ENCODE results near the gene TXNDC5.

The TXNDC5 gene

DNA sequence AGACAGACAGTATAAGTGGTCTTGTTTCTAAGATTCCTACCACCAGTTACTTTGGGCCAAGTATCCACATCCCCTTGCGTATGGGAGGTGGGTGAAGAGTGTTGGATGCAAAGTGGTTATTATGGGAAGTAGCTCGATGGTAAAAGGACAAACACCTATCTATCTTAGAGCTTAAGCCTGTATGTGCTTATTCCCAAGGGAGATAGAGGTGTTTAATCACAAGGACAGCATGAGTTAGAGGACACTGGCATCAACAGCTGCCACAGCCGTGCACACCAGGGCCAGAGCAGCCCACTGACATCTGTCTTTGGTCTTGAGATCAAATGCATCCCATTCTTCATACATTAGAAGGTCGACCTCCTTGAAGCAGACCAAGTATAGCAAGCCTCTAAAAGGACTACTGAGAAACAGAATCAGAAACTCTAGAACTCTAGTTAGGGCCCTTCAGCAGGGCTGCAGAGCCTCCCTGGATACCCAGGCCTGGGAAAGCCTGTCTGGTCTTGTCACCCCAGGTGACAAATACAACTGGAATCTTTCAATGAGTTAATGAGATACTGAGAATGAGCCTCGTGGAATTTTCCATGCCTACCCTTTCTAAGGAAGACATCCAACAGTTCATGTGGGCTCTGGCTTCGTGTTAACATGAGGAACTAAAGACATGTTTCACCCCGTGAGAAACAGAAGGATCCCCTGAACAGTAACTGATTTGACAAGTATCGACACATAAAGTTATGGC, 28.7 kb downstream of the TXNDC5 start:
- TF ChIP-seq ZNF501 (tag by site-specific recombination; IDR thresholded peaks at IDR 0.05) = no peak
- TF ChIP-seq ZNF624 (tag by site-specific recombination; IDR thresholded peaks at IDR 0.05) = no peak
- TF ChIP-seq, protein P1, sequence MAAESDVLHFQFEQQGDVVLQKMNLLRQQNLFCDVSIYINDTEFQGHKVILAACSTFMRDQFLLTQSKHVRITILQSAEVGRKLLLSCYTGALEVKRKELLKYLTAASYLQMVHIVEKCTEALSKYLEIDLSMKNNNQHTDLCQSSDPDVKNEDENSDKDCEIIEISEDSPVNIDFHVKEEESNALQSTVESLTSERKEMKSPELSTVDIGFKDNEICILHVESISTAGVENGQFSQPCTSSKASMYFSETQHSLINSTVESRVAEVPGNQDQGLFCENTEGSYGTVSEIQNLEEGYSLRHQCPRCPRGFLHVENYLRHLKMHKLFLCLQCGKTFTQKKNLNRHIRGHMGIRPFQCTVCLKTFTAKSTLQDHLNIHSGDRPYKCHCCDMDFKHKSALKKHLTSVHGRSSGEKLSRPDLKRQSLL (tag by site-specific recombination; IDR thresholded peaks at IDR 0.05) = no peak
- no peak for TF ChIP-seq RBAK (tag by site-specific recombination; IDR thresholded peaks at IDR 0.05)
- TF ChIP-seq, protein P2, sequence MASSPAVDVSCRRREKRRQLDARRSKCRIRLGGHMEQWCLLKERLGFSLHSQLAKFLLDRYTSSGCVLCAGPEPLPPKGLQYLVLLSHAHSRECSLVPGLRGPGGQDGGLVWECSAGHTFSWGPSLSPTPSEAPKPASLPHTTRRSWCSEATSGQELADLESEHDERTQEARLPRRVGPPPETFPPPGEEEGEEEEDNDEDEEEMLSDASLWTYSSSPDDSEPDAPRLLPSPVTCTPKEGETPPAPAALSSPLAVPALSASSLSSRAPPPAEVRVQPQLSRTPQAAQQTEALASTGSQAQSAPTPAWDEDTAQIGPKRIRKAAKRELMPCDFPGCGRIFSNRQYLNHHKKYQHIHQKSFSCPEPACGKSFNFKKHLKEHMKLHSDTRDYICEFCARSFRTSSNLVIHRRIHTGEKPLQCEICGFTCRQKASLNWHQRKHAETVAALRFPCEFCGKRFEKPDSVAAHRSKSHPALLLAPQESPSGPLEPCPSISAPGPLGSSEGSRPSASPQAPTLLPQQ (tag by site-specific recombination; IDR thresholded peaks at IDR 0.05) = no peak
- Histone ChIP-seq H3K4me3 (ENCODE audit: low read depth, low read length) (no peak overlapping the region), H3K4me1 (ENCODE audit: control insufficient read depth, insufficient read depth, low read length) (no peaks in the 10 kb centered on the region), H3K27ac (ENCODE audit: extremely low read depth, low read depth, low read length) (no peak overlapping the region), H3K9me3 (ENCODE audit: control insufficient read depth, insufficient read depth, low read depth, low read length) (no peaks in the 10 kb centered on the region), H3K36me3 (ENCODE audit: control insufficient read depth in 2 of 2, insufficient read depth in 1 of 2, low read length in 2 of 2) (peaks cover 28 to 75% of the 10 kb centered on the region in 2 experiments; a peak in 2 of 3 replicates)
- POLR2A ChIA-PET = no interaction called here
- CTCF ChIA-PET = interaction anchor here (0.8 kb wide), 1 partner anchor 161 kb away, joined by 4 read pairs; no protein-coding TSS in a partner anchor

GRCh38 chr6:7880718-7881107, 29.9 kb downstream of the TXNDC5 start:
- H3K4me1 ChIP-seq (ENCODE audit: control insufficient read depth, insufficient read depth, low read length) = no peaks in the 10 kb centered on the region
- POLR2A ChIA-PET = interaction anchor here (1.3 kb wide), 1 partner anchor 15 kb away, joined by 3 read pairs; no protein-coding TSS in a partner anchor
- CTCF ChIA-PET = interaction anchor here (0.9 kb wide), 1 partner anchor 19 kb away, joined by 4 read pairs; no protein-coding TSS in a partner anchor
- H3K4me3 ChIP-seq (ENCODE audit: low read depth, low read length) = no peak overlapping the region
- no peak for TF ChIP-seq ZNF146 (tag by site-specific recombination; IDR thresholded peaks at IDR 0.05)
- TF ChIP-seq ZNF366 (tag by site-specific recombination; conservative IDR thresholded peaks at IDR 0.05) = no peak
- no peak for TF ChIP-seq ZNF830 (tag by site-specific recombination; IDR thresholded peaks at IDR 0.05; ENCODE audit: low read depth)
- no peak for TF ChIP-seq ZNF280D (tag by site-specific recombination; IDR thresholded peaks at IDR 0.05)
- TF ChIP-seq, protein P3, sequence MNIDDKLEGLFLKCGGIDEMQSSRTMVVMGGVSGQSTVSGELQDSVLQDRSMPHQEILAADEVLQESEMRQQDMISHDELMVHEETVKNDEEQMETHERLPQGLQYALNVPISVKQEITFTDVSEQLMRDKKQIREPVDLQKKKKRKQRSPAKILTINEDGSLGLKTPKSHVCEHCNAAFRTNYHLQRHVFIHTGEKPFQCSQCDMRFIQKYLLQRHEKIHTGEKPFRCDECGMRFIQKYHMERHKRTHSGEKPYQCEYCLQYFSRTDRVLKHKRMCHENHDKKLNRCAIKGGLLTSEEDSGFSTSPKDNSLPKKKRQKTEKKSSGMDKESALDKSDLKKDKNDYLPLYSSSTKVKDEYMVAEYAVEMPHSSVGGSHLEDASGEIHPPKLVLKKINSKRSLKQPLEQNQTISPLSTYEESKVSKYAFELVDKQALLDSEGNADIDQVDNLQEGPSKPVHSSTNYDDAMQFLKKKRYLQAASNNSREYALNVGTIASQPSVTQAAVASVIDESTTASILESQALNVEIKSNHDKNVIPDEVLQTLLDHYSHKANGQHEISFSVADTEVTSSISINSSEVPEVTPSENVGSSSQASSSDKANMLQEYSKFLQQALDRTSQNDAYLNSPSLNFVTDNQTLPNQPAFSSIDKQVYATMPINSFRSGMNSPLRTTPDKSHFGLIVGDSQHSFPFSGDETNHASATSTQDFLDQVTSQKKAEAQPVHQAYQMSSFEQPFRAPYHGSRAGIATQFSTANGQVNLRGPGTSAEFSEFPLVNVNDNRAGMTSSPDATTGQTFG (tag by site-specific recombination; IDR thresholded peaks at IDR 0.05; ENCODE audit: borderline replicate concordance) = no peak
- TF ChIP-seq ZNF544 (tag by site-specific recombination; IDR thresholded peaks at IDR 0.05) = no peak
- no peak for TF ChIP-seq GLI2 (tag by site-specific recombination; IDR thresholded peaks at IDR 0.05; ENCODE audit: borderline replicate concordance, low read depth)
- no peak for TF ChIP-seq ZNF549 (tag by site-specific recombination; IDR thresholded peaks at IDR 0.05)
- TF ChIP-seq ZBTB10 (tag by site-specific recombination; IDR thresholded peaks at IDR 0.05) = no peak
- H3K9me3 ChIP-seq (ENCODE audit: control insufficient read depth, insufficient read depth, low read depth, low read length) = no peaks in the 10 kb centered on the region
- peaks cover 28 to 63% of the 10 kb centered on the region in 2 experiments; a peak in 2 of 3 replicates for H3K36me3 ChIP-seq (ENCODE audit: control insufficient read depth in 2 of 2, insufficient read depth in 1 of 2, low read length in 2 of 2)
- no peak overlapping the region for H3K27ac ChIP-seq (ENCODE audit: extremely low read depth, low read depth, low read length)

Measured in HEK293 (cell line).